ENCODE data around the gene PEPD.

GRCh38 chr19:33403973-33404304, 117.7 kb downstream of the PEPD start:
- no peak for TF ChIP-seq EZH2 (IDR thresholded peaks at IDR 0.05; ENCODE audit: borderline replicate concordance, insufficient read depth, low read length, poor library complexity, severe bottlenecking)
- TF ChIP-seq POLR2AphosphoS5 (IDR thresholded peaks at IDR 0.05), result no peak
- TF ChIP-seq, protein P1, sequence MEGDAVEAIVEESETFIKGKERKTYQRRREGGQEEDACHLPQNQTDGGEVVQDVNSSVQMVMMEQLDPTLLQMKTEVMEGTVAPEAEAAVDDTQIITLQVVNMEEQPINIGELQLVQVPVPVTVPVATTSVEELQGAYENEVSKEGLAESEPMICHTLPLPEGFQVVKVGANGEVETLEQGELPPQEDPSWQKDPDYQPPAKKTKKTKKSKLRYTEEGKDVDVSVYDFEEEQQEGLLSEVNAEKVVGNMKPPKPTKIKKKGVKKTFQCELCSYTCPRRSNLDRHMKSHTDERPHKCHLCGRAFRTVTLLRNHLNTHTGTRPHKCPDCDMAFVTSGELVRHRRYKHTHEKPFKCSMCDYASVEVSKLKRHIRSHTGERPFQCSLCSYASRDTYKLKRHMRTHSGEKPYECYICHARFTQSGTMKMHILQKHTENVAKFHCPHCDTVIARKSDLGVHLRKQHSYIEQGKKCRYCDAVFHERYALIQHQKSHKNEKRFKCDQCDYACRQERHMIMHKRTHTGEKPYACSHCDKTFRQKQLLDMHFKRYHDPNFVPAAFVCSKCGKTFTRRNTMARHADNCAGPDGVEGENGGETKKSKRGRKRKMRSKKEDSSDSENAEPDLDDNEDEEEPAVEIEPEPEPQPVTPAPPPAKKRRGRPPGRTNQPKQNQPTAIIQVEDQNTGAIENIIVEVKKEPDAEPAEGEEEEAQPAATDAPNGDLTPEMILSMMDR (IDR thresholded peaks at IDR 0.05; ENCODE audit: poor library complexity, severe bottlenecking), result no peak
- TF ChIP-seq, protein P2, sequence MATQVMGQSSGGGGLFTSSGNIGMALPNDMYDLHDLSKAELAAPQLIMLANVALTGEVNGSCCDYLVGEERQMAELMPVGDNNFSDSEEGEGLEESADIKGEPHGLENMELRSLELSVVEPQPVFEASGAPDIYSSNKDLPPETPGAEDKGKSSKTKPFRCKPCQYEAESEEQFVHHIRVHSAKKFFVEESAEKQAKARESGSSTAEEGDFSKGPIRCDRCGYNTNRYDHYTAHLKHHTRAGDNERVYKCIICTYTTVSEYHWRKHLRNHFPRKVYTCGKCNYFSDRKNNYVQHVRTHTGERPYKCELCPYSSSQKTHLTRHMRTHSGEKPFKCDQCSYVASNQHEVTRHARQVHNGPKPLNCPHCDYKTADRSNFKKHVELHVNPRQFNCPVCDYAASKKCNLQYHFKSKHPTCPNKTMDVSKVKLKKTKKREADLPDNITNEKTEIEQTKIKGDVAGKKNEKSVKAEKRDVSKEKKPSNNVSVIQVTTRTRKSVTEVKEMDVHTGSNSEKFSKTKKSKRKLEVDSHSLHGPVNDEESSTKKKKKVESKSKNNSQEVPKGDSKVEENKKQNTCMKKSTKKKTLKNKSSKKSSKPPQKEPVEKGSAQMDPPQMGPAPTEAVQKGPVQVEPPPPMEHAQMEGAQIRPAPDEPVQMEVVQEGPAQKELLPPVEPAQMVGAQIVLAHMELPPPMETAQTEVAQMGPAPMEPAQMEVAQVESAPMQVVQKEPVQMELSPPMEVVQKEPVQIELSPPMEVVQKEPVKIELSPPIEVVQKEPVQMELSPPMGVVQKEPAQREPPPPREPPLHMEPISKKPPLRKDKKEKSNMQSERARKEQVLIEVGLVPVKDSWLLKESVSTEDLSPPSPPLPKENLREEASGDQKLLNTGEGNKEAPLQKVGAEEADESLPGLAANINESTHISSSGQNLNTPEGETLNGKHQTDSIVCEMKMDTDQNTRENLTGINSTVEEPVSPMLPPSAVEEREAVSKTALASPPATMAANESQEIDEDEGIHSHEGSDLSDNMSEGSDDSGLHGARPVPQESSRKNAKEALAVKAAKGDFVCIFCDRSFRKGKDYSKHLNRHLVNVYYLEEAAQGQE (IDR thresholded peaks at IDR 0.05; ENCODE audit: borderline replicate concordance), result no peak
- no peak for TF ChIP-seq SMC3 (conservative IDR thresholded peaks at IDR 0.05; ENCODE audit: poor library complexity)
